Measurements from ENCODE around the gene RABAC1.

The RABAC1 gene

GRCh38 chr19:41957838-41958366 lies 1.2 kb downstream of the RABAC1 start:
- TF ChIP-seq, protein P1, sequence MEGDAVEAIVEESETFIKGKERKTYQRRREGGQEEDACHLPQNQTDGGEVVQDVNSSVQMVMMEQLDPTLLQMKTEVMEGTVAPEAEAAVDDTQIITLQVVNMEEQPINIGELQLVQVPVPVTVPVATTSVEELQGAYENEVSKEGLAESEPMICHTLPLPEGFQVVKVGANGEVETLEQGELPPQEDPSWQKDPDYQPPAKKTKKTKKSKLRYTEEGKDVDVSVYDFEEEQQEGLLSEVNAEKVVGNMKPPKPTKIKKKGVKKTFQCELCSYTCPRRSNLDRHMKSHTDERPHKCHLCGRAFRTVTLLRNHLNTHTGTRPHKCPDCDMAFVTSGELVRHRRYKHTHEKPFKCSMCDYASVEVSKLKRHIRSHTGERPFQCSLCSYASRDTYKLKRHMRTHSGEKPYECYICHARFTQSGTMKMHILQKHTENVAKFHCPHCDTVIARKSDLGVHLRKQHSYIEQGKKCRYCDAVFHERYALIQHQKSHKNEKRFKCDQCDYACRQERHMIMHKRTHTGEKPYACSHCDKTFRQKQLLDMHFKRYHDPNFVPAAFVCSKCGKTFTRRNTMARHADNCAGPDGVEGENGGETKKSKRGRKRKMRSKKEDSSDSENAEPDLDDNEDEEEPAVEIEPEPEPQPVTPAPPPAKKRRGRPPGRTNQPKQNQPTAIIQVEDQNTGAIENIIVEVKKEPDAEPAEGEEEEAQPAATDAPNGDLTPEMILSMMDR (IDR thresholded peaks at IDR 0.05; ENCODE audit: low read depth, low read length) = peak; percentile 86
- peak overlapping the region; percentile 88 to 96 for H3K4me3 ChIP-seq (replicated peaks in 1 of 2; ENCODE audit: low read depth in 2 of 2, low read length in 2 of 2)
- DNase-seq (ENCODE audit: low read depth in 2 of 2) = peak; percentile 83 to 87

GRCh38 chr19:41957161-41957837 lies 1.8 kb downstream of the RABAC1 start:
- TF ChIP-seq, protein P1 (IDR thresholded peaks at IDR 0.05; ENCODE audit: low read depth, low read length) = no peak
- no peak for DNase-seq (ENCODE audit: low read depth in 2 of 2)
- H3K4me3 ChIP-seq (replicated peaks in 1 of 2; ENCODE audit: low read depth in 2 of 2, low read length in 2 of 2) = peak overlapping the region in 1 of 2 donors; percentile 96

DNA sequence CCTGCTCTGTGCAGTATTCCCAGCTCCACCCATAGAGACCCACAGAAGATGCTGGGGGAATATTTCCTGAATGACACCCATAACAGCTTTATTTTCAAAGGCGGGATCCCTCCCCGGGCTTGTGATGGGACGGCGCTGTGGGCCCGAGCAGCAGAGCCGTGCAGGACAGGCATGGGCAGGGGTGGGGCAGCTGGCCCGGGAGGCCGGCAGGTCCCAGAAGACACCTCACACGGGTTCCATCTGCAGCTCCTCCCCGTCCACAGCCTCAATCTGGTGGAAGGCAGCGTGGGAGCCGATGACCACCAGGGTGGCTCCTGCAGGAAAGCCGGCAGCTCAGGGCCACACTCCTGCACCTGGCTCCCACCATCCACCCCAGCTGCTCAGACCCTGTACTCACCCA lies 2.5 kb downstream of the RABAC1 start:
- DNase-seq (ENCODE audit: low read depth in 2 of 2) = no peak
- H3K4me3 ChIP-seq (replicated peaks in 1 of 2; ENCODE audit: low read depth in 2 of 2, low read length in 2 of 2) = no peak overlapping the region
- TF ChIP-seq, protein P1 (IDR thresholded peaks at IDR 0.05; ENCODE audit: low read depth, low read length) = no peak

DNA sequence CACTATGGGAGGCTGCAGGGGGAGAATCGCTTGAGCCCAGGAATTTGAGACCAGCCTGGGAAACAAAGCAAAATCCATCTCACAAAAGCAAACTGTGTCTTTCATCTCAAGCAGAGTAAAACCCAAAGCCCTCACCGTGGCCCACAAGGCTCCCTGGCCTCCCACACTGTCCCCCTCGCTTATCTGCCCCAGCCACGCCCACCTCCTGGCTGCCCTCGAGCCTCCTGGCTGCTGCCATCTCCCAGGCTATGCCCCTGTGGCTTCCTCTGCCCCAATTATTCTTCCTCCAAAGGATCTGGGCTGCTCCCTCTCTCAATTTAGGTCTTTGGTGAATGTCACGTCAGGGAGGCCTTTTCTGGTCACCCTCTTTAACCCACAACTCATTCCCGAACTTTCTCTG lies 3.6 kb downstream of the RABAC1 start:
- TF ChIP-seq, protein P1 (IDR thresholded peaks at IDR 0.05; ENCODE audit: low read depth, low read length) = no peak
- no peak overlapping the region for H3K4me3 ChIP-seq (replicated peaks in 1 of 2; ENCODE audit: low read depth in 2 of 2, low read length in 2 of 2)
- DNase-seq (ENCODE audit: low read depth in 2 of 2) = no peak

DNA sequence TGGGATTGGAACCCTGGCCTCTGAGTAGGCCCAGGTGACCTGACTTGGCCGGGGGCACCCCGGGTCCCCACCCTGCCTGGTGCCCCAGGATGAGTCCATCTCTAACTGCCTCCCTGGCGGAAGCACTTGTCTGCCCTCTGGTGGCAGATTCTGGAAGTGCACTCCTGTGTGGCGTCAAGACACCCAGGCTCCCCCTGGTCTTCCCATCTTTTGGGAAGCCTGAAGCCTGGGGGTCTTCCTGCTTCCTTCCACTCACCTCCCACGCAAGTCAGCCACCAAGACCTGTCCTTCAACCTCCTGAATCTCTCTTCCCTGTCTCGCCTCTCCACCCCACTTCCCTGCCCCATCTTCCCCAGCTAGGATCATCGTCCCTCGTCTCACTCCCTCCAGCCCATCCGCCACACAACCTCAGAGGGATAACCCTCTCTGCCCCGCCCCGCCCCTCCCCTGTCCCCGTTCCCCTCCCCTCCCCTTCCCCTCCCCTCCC lies 7.4 kb downstream of the RABAC1 start:
- no peak overlapping the region for H3K4me3 ChIP-seq (replicated peaks in 1 of 2; ENCODE audit: low read depth in 2 of 2, low read length in 2 of 2)
- peak; percentile 72 to 77 for DNase-seq (ENCODE audit: low read depth in 2 of 2)
- TF ChIP-seq, protein P1 (IDR thresholded peaks at IDR 0.05; ENCODE audit: low read depth, low read length) = peak; percentile 99

- TF ChIP-seq, protein P1 (IDR thresholded peaks at IDR 0.05; ENCODE audit: low read depth, low read length) = no peak
- no peak for DNase-seq (ENCODE audit: low read depth in 2 of 2)
- H3K4me3 ChIP-seq (replicated peaks in 1 of 2; ENCODE audit: low read depth in 2 of 2, low read length in 2 of 2) = no peak overlapping the region
Measured at GRCh38 chr19:41947091-41947490, 12.0 kb downstream of the RABAC1 start.

All from cardiac fibroblast (primary cell).